Sigmoid colon (tissue), 7 donors: ENCODE data around the gene RPP30. TPM values are rescaled to one million over a fixed set of nuclear protein-coding genes. Genes with fewer than 3 reads are reported as not detected.
A peak's percentile ranks its signal among the peaks of the same experiment; 100 is the strongest.

ENCODE experiments used
- DNase-seq: peaks from one replicate; pipeline ENCODE4 v3.0.0-alpha.2; 2019
- H3K27ac ChIP-seq, 4 donors: fragments of 200-600 bp; sonication (generic); one replicate each; pipeline ENCODE4 v1.5.1; 2016 to 2019; ENCODE audit warnings: mild to moderate bottlenecking in 1 of 4
- H3K27me3 ChIP-seq, 3 donors: fragments of 200-600 bp; sonication (generic); one replicate each; pipeline ENCODE4 v1.5.1; 2019; ENCODE audit warnings: mild to moderate bottlenecking in 1 of 3
- H3K36me3 ChIP-seq, 4 donors: fragments of 200-600 bp; sonication (generic); one replicate each; pipeline ENCODE4 v1.5.1; 2016 to 2019
- H3K4me1 ChIP-seq, 4 donors: fragments of 200-600 bp; sonication (generic); one replicate each; pipeline ENCODE4 v1.5.1; 2017 to 2019
- H3K4me3 ChIP-seq, 4 donors: fragments of 200-600 bp; sonication (generic); one replicate each; pipeline ENCODE4 v1.5.1; 2017 to 2019; ENCODE audit warnings: mild to moderate bottlenecking in 2 of 4, moderate library complexity in 1 of 4
- H3K9me3 ChIP-seq, 4 donors: fragments of 200-600 bp in 3 of 4; sonication (generic) in 3 of 4; one replicate each; pipeline versions ENCODE4 v1.5.1 to v1.6.1; 2013 to 2019
- CTCF ChIP-seq, 4 experiments: fragments of 450-650 bp in 3 of 4; fragments of 200-600 bp in 1 of 4; IDR thresholded peaks; one replicate each; pipeline ENCODE4 v1.5.1; 2016 to 2019; ENCODE audit warnings: antibody characterized with exemption in 4 of 4, mild to moderate bottlenecking in 3 of 4, moderate library complexity in 2 of 4
- EP300 ChIP-seq, 4 donors: sonication (generic); formaldehyde crosslinking; IDR thresholded peaks; one replicate each; pipeline ENCODE4 v1.6.1; 2017; ENCODE audit warnings: antibody characterized with exemption in 4 of 4
- POLR2A ChIP-seq, 2 donors: fragments of 450-650 bp; IDR thresholded peaks; one replicate each; pipeline ENCODE4 v1.6.1; 2016; ENCODE audit warnings: antibody characterized with exemption in 2 of 2, mild to moderate bottlenecking in 2 of 2, moderate library complexity in 2 of 2
- POLR2AphosphoS5 ChIP-seq, 4 donors: sonication (generic); formaldehyde crosslinking; IDR thresholded peaks; one replicate each; pipeline ENCODE4 v1.6.1; 2017; ENCODE audit warnings: antibody characterized with exemption in 4 of 4
- WGBS, 2 donors: extraction: QIAGEN DNeasy Blood & Tissue Kit; methylation state at CpG; one replicate each; pipeline ENCODE4 v1.1.7; 2013; 5-methylcytosine and 5-hydroxymethylcytosine counted together
- intact Hi-C: fragments of 100-400 bp; cut with DNase I; formaldehyde crosslinking; loops from one replicate; pipeline ENCODE4 v1.15.1; 2023
- polyA plus RNA-seq, 3 donors: library from polyadenylated mRNA; stranded (reverse); fragments of 200-250 nt; gene quantifications; one replicate each; pipeline ENCODE4 v1.2.3, GENCODE V29; 2013
- total RNA-seq, 4 donors: library from RNA; depleted of rRNA; stranded (reverse); fragments of >200 nt; gene quantifications; one replicate each; pipeline ENCODE4 v1.1.0, GENCODE V29; 2016
- donor health status: healthy with polysubstance abuse.
- donor health status: Bipolar disorder and iron deficiency.
- donor health status: healthy.

Gene RPP30
- total RNA-seq (10 to 100 TPM; 14.7 to 41.3 (median 33.3) TPM), polyA plus RNA-seq (10 to 100 TPM; 24.5 to 30.6 (median 26.4) TPM)

GRCh38 chr10:90871766-90872647 is at the start of gene RPP30:
TSS of gene RPP30 (plus strand) at chr10:90871974. CDS start at chr10:90871987, 13 bp downstream.
- no peak for TF ChIP-seq CTCF (IDR thresholded peaks at IDR 0.05)
- TF ChIP-seq EP300 (IDR thresholded peaks at IDR 0.05) = no peak
- TF ChIP-seq POLR2A (IDR thresholded peaks at IDR 0.05) = peak in 1 of 2 donors; percentile 25
- peak; percentile 47 to 77 (median 70) for TF ChIP-seq POLR2AphosphoS5 (IDR thresholded peaks at IDR 0.05)
- H3K27me3 ChIP-seq = no peaks in the 10 kb centered on the region
- intact Hi-C loops = loop anchor here (5.0 kb wide), 2 partner anchors 120 to 1080 kb away; no protein-coding TSS in a partner anchor
- H3K27ac ChIP-seq = peak within 1 kb of the TSS; percentile 66 to 78 (median 70)
- H3K4me1 ChIP-seq = peaks cover 0 to 16% (median 14%) of the 10 kb centered on the region in 4 donors
- WGBS, 2 donors = 0% methylated on average over 43 of the region's 43 CpGs
- peaks cover 0 to 21% (median 6%) of the 10 kb centered on the region in 4 donors for H3K36me3 ChIP-seq
- peaks cover 0 to 4% (median 0%) of the 10 kb centered on the region in 4 donors for H3K9me3 ChIP-seq
- peak; percentile 89 for DNase-seq
- peak within 1 kb of the TSS; percentile 66 to 74 (median 72) for H3K4me3 ChIP-seq

GRCh38 chr10:90822508-90822907 is 49.3 kb upstream of the RPP30 start:
- TF ChIP-seq POLR2A (IDR thresholded peaks at IDR 0.05) (no peak), POLR2AphosphoS5 (IDR thresholded peaks at IDR 0.05) (no peak), EP300 (IDR thresholded peaks at IDR 0.05) (no peak), CTCF (IDR thresholded peaks at IDR 0.05) (no peak)

GRCh38 chr10:90832111-90832510 is 39.7 kb upstream of the RPP30 start:
- no peak for DNase-seq
- intact Hi-C loops = no loop called here
- H3K36me3 ChIP-seq = no peaks in the 10 kb centered on the region
- 91 to 95% methylated on average over 17 of the region's 17 CpGs for WGBS, 2 donors
- TF ChIP-seq POLR2AphosphoS5 (IDR thresholded peaks at IDR 0.05) (no peak), EP300 (IDR thresholded peaks at IDR 0.05) (no peak)
- no peak overlapping the region for H3K4me3 ChIP-seq
- H3K9me3 ChIP-seq = peaks cover 0 to 1% (median 0%) of the 10 kb centered on the region in 4 donors
- H3K27ac ChIP-seq = no peak overlapping the region
- no peaks in the 10 kb centered on the region for H3K27me3 ChIP-seq
- H3K4me1 ChIP-seq = no peaks in the 10 kb centered on the region

More at GRCh38 chr10:90822508-90822907, 49.3 kb upstream of the RPP30 start:
- intact Hi-C loops = no loop called here
- peaks cover 0 to 5% (median 2%) of the 10 kb centered on the region in 4 donors for H3K9me3 ChIP-seq
- 67 to 75% methylated on average over 1 of the region's 1 CpG for WGBS, 2 donors
- H3K36me3 ChIP-seq = no peaks in the 10 kb centered on the region
- no peak for DNase-seq
- no peak overlapping the region for H3K4me3 ChIP-seq
- no peak overlapping the region for H3K27ac ChIP-seq
- H3K27me3 ChIP-seq = no peaks in the 10 kb centered on the region
- no peaks in the 10 kb centered on the region for H3K4me1 ChIP-seq

- no peaks in the 10 kb centered on the region for H3K27me3 ChIP-seq
- H3K27ac ChIP-seq = no peak overlapping the region
- H3K4me3 ChIP-seq = no peak overlapping the region
- H3K4me1 ChIP-seq = no peaks in the 10 kb centered on the region
- H3K9me3 ChIP-seq = no peaks in the 10 kb centered on the region
- H3K36me3 ChIP-seq = no peaks in the 10 kb centered on the region
- TF ChIP-seq POLR2AphosphoS5 (IDR thresholded peaks at IDR 0.05) (no peak), EP300 (IDR thresholded peaks at IDR 0.05) (no peak)
- DNase-seq = no peak
- WGBS, 2 donors = 77 to 79% methylated on average over 3 of the region's 3 CpGs
- intact Hi-C loops = no loop called here
Measured at GRCh38 chr10:90834326-90834725, 37.4 kb upstream of the RPP30 start.

- no peak for DNase-seq
- Histone ChIP-seq H3K27ac (no peak overlapping the region), H3K4me3 (no peak overlapping the region), H3K9me3 (no peaks in the 10 kb centered on the region), H3K4me1 (no peaks in the 10 kb centered on the region), H3K27me3 (peaks cover 0 to 4% (median 0%) of the 10 kb centered on the region in 3 donors), H3K36me3 (no peaks in the 10 kb centered on the region)
- intact Hi-C loops = no loop called here
- 85 to 87% methylated on average over 1 of the region's 1 CpG for WGBS, 2 donors
- TF ChIP-seq POLR2A (IDR thresholded peaks at IDR 0.05) (no peak), CTCF (IDR thresholded peaks at IDR 0.05) (no peak), POLR2AphosphoS5 (IDR thresholded peaks at IDR 0.05) (no peak), EP300 (IDR thresholded peaks at IDR 0.05) (no peak)
Measured at GRCh38 chr10:90837486-90837885, 34.3 kb upstream of the RPP30 start.
